ENCODE results near the gene OLFML2A.

DNA sequence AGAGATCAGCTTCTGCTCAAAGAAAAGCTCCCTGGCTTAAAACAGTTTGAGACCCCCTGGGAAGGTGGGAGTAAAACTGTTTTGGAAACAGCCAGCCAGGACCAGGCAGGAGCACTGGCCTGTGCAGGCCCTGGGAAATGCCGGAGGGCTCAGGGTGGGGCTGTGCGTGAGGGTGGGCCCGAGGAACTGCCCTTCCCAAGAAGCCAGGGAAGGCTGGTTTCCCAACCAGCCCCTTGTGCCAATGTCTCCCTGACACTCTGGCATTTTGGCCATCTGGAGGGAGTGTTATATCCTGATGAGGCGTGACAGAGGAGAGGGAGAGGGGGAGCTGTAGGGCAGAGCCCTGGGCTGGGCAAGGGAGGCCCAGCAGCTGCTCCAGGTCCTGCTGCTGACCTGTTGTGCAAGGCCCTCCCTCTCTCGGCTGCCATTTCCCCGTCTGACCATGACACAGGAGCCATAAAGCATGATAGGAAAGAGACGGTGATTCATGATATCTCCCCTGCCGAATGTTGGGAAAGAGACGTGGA, 16.1 kb downstream of the OLFML2A start:
- TF ChIP-seq, protein P1, sequence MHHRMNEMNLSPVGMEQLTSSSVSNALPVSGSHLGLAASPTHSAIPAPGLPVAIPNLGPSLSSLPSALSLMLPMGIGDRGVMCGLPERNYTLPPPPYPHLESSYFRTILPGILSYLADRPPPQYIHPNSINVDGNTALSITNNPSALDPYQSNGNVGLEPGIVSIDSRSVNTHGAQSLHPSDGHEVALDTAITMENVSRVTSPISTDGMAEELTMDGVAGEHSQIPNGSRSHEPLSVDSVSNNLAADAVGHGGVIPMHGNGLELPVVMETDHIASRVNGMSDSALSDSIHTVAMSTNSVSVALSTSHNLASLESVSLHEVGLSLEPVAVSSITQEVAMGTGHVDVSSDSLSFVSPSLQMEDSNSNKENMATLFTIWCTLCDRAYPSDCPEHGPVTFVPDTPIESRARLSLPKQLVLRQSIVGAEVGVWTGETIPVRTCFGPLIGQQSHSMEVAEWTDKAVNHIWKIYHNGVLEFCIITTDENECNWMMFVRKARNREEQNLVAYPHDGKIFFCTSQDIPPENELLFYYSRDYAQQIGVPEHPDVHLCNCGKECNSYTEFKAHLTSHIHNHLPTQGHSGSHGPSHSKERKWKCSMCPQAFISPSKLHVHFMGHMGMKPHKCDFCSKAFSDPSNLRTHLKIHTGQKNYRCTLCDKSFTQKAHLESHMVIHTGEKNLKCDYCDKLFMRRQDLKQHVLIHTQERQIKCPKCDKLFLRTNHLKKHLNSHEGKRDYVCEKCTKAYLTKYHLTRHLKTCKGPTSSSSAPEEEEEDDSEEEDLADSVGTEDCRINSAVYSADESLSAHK (CRISPR knock-in tag; IDR thresholded peaks at IDR 0.05; ENCODE audit: borderline replicate concordance), result no peak
- TF ChIP-seq, protein P2, sequence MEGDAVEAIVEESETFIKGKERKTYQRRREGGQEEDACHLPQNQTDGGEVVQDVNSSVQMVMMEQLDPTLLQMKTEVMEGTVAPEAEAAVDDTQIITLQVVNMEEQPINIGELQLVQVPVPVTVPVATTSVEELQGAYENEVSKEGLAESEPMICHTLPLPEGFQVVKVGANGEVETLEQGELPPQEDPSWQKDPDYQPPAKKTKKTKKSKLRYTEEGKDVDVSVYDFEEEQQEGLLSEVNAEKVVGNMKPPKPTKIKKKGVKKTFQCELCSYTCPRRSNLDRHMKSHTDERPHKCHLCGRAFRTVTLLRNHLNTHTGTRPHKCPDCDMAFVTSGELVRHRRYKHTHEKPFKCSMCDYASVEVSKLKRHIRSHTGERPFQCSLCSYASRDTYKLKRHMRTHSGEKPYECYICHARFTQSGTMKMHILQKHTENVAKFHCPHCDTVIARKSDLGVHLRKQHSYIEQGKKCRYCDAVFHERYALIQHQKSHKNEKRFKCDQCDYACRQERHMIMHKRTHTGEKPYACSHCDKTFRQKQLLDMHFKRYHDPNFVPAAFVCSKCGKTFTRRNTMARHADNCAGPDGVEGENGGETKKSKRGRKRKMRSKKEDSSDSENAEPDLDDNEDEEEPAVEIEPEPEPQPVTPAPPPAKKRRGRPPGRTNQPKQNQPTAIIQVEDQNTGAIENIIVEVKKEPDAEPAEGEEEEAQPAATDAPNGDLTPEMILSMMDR (CRISPR knock-in tag; IDR thresholded peaks at IDR 0.05), result no peak
- TF ChIP-seq, protein P3, sequence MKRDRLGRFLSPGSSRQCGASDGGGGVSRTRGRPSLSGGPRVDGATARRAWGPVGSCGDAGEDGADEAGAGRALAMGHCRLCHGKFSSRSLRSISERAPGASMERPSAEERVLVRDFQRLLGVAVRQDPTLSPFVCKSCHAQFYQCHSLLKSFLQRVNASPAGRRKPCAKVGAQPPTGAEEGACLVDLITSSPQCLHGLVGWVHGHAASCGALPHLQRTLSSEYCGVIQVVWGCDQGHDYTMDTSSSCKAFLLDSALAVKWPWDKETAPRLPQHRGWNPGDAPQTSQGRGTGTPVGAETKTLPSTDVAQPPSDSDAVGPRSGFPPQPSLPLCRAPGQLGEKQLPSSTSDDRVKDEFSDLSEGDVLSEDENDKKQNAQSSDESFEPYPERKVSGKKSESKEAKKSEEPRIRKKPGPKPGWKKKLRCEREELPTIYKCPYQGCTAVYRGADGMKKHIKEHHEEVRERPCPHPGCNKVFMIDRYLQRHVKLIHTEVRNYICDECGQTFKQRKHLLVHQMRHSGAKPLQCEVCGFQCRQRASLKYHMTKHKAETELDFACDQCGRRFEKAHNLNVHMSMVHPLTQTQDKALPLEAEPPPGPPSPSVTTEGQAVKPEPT (CRISPR knock-in tag; IDR thresholded peaks at IDR 0.05; ENCODE audit: low read depth), result no peak
- TF ChIP-seq NFIC (IDR thresholded peaks at IDR 0.05; ENCODE audit: low read length), result no peak
- no peak for TF ChIP-seq EED (CRISPR knock-in tag; IDR thresholded peaks at IDR 0.05)

Measured in HepG2 (cell line).